ES-I3 (cell line): Measurements from ENCODE around the gene GMPR.

Source experiments
- H3K36me3 ChIP-seq: 2 replicates; pipeline ENCODE4 v1.6.1; 2013; ENCODE audit warnings: mild to moderate bottlenecking, low read length, control low read depth, moderate library complexity; ENCODE audit not compliant: insufficient read depth
- H3K4me1 ChIP-seq: 2 replicates; pipeline ENCODE4 v1.6.1; 2013; ENCODE audit warnings: mild to moderate bottlenecking, control low read depth, low read length; ENCODE audit not compliant: insufficient read depth
- H3K9ac ChIP-seq: 2 replicates; pipeline ENCODE4 v1.6.1; 2013; ENCODE audit warnings: low read depth, mild to moderate bottlenecking, low read length, moderate library complexity
- H3K9me3 ChIP-seq: 2 replicates; pipeline ENCODE4 v1.6.1; 2013; ENCODE audit warnings: mild to moderate bottlenecking, low read length, moderate library complexity; ENCODE audit not compliant: control insufficient read depth, insufficient read depth

Gene GMPR

DNA sequence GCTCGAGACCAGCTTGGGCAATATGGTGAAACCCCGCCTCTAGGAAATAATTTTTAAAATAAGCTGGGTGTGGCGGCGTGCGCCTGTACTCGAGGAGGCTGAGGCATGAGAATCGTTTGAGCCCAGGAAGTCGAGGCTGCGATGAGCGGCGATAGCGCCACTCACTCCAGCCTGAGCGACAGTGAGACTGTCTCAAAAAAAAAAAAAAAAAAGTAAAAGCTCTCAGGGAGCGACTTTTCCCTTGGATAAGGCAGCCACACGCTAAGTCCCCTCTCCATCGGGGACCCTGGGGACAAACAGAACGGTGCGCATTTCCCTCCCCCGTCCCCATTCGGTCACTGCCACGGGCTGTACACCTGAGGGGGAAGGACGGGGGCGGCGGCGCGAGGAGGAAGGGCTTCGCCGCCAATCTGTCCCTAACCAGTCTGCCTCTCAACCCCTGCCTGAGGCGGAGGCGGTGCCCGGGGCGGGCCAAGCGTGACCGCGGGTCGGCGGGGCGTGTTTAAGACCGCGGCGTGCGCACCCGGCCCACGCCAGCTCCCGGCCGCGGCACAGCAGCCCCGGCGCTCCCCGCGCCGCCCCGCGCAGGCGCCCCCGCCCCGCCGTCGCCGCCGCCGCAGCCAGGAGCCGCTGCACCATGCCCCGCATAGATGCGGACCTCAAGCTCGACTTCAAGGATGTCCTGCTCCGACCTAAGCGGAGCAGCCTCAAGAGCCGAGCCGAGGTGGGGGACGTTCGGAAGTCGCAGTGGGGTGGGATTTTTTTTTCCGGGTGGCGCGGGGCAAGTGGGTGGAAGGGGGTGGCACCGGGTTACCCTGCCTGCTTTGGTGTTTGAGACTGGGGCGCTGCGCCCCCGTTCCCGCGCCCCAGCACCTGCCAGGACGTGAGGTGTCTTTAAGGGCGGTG is at the start of gene GMPR:
Gene GMPR (plus strand): TSS at position 531 of the 906 bp plus-strand sequence. CDS start 107 bp downstream, at position 638.
- Histone ChIP-seq H3K4me1 (no peaks in the 10 kb centered on the region), H3K9me3 (no peaks in the 10 kb centered on the region), H3K36me3 (no peaks in the 10 kb centered on the region), H3K9ac (peak within 1 kb of the TSS; percentile 72)

- no peaks in the 10 kb centered on the region for H3K36me3 ChIP-seq
- no peaks in the 10 kb centered on the region for H3K4me1 ChIP-seq
- no peaks in the 10 kb centered on the region for H3K9me3 ChIP-seq
- H3K9ac ChIP-seq = no peak overlapping the region
Measured at GRCh38 chr6:16190214-16190613, 48.2 kb upstream of the GMPR start.

DNA sequence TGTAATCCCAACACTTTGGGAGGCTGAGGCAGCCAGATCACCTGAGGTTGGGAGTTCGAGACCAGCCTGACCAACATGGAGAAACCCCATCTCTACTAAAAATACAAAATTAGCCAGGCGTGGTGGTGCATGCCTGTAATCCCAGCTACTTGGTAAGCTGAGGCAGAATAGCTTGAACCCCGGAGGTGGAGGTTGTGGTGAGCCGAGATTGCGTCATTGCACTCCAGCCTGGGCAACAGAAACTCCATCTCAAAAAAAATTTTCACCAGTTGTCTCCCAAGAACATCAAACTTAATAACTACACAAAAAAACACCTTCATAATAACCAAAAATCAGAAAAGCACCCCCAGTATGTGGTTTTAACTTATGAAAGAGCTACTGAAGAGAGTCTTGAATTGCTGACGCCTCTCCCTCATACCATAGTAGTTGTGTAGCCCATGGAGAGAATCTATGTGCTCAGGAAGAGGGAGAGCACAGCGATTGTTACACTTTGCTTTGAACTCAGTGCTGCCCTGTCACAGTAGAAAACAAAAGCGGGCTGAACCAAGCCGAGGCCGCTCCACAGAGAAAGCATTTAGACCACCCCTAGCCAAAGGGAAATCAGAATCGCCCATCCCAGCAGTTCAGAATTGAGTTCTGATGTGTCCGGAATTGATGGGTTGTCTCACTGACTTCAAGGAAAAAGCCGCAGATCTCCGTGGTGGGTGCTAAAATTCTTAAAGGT is 42.0 kb upstream of the GMPR start:
- H3K9me3 ChIP-seq = no peaks in the 10 kb centered on the region
- no peaks in the 10 kb centered on the region for H3K36me3 ChIP-seq
- H3K4me1 ChIP-seq = no peaks in the 10 kb centered on the region
- no peak overlapping the region for H3K9ac ChIP-seq

DNA sequence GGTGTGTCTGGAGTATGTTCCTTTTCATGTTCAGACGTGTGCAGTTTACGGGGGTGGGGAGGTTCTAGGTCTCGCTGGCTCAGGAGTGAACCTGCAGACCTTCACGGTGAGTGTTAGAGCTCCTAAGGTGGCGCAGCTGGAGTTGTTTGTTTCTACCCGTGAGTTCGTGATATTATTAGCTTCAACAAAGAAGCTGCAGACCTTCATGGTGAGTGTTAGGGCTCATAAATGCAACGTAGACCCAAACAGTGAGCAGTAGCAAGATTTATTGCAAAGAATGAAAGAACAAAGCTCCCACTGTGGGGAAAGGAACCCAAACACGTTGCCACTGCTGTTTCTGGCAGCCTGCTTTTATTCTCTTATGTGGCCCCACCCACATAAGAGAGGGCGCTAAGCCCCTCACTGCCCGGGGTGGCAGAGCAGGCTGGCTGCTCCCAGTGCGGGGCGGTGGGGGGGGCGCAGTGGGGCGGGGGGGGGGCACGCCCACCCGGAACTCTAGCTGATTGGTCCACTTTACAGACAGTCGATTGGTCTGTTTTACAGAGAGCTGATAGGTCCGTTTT is 41.3 kb upstream of the GMPR start:
- H3K9ac ChIP-seq = no peak overlapping the region
- H3K4me1 ChIP-seq = no peaks in the 10 kb centered on the region
- H3K36me3 ChIP-seq = no peaks in the 10 kb centered on the region
- H3K9me3 ChIP-seq = no peaks in the 10 kb centered on the region

DNA sequence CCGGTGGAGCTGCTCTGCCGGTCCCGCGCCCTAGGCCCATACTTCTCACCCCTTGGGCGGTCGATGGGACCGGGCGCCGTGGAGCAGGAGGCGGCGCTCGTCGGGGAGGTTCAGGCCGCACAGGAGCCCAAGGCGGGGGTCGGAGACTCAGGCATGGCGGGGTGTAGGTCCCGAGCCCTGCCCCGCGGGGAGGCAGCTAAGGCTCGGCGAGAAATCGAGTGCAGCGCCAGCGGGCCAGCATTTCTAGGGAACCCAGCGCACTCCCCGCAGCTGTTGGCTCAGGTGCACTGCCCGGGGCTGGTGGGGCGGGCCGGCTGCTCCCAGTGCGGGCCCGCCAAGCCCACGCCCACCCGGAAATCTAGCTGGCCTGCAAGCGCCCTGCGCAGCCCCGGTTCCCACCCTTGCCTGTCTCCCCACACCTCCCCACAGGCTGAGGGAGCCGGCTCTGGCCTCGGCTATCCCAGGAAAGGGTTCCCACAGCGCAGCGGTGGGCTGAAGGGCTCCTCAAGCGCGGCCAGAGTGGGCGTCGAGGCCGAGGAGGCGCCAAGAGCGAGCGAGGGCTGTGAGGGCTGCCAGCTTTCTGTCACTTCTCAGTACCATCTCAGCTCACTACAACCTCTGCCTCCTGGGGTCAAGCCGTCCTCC is 40.2 kb upstream of the GMPR start:
- no peak overlapping the region for H3K9ac ChIP-seq

DNA sequence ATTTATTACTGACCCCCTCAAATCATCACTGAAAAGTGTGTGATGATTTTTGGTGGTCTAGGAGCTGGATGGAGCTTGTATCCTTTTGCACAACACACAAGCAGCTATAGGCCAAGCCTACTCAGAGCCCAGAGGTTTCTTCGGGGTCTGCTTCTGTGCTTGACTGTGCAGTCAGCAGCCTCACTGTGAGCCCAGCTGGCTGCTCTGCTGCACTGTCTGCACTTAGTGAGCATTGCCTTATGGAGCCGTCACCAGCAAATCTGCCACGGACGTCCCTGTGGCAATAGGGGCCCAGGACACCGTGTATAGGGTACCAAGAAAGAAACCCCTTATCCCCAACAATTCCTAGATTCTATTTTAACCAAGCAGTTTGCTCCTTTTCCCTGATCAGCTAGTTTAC is 38.6 kb upstream of the GMPR start:
- no peaks in the 10 kb centered on the region for H3K9me3 ChIP-seq
- H3K4me1 ChIP-seq = no peaks in the 10 kb centered on the region
- H3K36me3 ChIP-seq = no peaks in the 10 kb centered on the region
- H3K9ac ChIP-seq = no peak overlapping the region

More for the DNA sequence above, 40.2 kb upstream of the GMPR start:
- Histone ChIP-seq H3K36me3 (no peaks in the 10 kb centered on the region), H3K9me3 (no peaks in the 10 kb centered on the region), H3K4me1 (no peaks in the 10 kb centered on the region)

DNA sequence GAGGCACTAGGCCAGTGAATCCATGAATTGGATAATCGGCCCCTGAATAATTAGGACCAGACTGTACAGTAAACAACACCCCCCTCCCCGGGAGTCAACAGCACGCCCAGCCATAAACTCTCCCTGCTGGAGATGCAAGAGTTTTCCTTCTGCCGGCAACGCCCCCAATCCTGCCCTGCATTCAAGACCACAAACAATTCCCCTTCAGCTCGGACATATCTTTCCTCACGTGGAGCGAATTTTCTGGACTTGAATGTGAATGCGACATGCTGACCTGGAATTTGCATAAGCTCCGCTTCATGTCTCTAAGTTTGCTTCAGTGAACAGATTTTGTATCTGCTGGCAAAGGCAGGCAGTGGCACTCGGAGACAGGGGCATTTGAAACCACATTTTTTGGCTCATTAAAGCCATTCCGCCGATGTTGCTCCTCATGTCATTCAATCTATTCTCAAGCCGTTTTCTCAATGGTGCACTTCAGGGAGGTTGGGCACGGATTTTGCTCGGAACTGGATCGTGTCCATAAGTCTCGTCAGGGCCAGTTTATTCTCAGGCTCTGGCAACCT is 38.0 kb upstream of the GMPR start:
- Histone ChIP-seq H3K9me3 (no peaks in the 10 kb centered on the region), H3K4me1 (no peaks in the 10 kb centered on the region), H3K36me3 (no peaks in the 10 kb centered on the region), H3K9ac (no peak overlapping the region)

DNA sequence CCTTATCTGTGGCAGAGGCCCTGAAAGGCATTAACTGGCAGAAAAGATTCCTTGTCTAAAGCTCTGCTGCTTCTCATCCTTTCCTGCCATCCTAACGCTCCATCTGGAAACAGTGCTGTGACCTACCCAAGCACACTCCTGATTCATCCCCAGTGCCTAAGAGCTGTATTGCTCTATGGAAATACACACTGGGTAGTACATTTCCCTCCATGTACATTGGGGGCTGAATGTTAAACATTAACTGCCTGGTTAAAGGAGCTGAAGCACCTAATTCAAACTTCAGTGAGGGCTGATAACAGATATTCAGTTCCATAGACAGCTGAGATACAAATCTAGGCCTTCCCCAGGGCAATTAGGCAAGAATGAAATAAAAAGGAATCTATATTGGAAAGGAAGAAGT is 36.7 kb upstream of the GMPR start:
- Histone ChIP-seq H3K9ac (no peak overlapping the region), H3K4me1 (no peaks in the 10 kb centered on the region), H3K36me3 (no peaks in the 10 kb centered on the region), H3K9me3 (no peaks in the 10 kb centered on the region)

DNA sequence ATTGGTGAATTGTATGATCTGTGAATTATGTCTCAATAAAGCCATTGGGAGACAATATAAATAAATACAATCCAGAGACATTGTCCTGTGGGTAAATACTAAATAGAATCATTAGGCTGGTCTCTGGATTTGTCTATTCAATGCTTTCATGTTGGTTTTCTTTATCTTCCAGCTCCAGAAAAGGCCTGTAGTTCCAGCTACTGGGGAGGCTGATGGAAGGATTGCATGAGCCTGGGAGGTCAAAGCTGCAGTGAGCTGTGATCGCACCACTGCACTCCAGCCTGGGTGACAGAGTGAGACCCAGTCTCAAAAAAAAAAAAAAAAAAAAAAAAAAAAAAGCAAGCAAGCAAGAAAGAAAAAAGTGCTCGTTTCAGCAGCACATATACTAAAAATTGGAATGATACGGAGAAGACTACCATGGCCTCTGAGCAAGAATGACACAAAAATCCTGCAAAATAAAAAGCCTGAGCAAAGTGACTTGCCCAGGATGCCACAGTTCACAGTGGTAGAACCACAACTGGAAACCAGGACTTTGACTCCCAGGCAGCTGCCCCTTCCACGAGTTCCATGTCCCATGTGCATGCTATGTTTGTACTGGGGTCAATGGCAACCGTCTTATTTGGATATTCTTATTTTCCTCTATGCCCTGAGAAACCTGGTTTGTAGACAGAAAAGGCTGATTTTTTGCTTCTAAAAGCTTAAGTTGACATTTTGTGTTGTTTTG is 33.6 kb upstream of the GMPR start:
- Histone ChIP-seq H3K9ac (no peak overlapping the region), H3K36me3 (no peaks in the 10 kb centered on the region), H3K4me1 (no peaks in the 10 kb centered on the region), H3K9me3 (no peaks in the 10 kb centered on the region)

DNA sequence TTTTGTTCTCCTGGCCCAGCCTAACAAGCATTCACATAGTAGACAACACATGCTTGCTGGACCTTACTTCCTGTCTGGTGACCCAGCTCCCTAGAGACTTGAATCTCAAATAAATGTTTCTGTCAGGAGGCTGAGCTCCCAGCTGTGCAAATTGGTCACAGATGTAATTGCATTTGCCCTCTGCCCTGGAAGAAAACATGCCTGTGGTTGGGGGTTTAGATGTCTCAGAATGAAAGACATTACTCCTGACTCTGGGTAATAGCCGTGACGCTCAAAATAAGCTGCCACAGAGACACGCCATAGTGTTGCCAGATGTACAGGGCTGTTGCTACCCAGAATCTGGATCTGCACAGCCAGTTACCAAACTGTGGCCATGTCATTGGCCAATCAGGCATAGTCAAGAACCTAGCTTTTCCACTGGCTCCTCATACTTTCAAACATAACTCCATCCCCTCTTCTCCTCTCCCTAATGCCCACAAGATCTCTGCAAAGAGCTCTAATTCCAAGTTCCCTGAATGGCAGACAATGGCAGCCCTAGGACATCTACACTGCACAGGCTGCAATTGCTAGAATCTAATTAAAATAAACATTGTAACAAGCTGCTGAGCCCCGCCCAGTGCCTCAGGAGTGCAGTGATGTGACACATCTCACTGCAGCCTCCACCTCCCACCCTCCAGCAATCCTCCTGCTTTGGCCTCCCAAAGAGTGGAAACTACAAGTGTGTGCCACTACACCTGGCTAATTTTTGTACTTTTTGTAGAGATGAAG is 32.8 kb upstream of the GMPR start:
- no peaks in the 10 kb centered on the region for H3K4me1 ChIP-seq
- no peaks in the 10 kb centered on the region for H3K9me3 ChIP-seq
- no peak overlapping the region for H3K9ac ChIP-seq
- no peaks in the 10 kb centered on the region for H3K36me3 ChIP-seq

DNA sequence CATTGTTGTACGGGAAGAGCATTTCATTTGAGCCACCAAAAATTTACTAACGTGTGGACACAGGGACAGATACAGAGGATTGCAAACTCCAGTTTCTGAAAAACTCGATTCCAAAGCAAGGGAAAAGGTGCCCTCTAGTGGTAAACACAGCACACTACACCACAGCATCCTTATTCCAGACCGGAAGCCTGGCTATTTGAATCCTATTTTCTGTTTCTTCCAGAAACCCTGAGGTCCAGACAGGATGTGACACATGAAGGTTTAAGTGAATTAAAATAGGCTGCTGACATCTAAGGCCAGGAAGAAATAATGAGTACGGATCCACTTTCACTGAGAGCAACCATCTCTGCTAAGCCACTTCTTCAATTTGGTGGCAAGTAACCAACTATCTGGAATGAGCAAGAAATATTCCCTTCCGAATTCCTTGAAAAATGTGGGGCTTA is 31.8 kb upstream of the GMPR start:
- Histone ChIP-seq H3K4me1 (no peaks in the 10 kb centered on the region), H3K9ac (no peak overlapping the region), H3K9me3 (no peaks in the 10 kb centered on the region), H3K36me3 (no peaks in the 10 kb centered on the region)

DNA sequence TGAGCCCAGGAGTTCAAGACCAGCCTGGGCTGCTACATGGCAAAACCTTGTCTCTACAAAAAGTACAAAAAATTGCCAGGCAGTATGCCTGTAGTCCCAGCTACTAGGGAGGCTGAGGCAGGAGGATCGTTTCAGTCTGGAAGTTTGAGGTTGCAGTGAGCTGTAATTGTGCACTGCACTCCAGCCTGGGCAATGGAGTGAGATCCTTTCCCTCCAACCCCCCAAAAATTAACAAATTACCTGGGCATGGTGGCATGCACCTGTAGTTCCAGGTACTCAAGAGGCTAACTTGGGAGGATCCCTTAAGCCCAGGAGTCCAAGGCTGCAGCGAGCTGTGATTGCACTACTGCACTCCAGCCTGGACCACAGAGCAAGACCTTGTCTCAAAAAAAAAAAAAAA is 29.4 kb upstream of the GMPR start:
- H3K4me1 ChIP-seq = no peaks in the 10 kb centered on the region
- H3K9me3 ChIP-seq = no peaks in the 10 kb centered on the region
- H3K36me3 ChIP-seq = no peaks in the 10 kb centered on the region
- no peak overlapping the region for H3K9ac ChIP-seq

DNA sequence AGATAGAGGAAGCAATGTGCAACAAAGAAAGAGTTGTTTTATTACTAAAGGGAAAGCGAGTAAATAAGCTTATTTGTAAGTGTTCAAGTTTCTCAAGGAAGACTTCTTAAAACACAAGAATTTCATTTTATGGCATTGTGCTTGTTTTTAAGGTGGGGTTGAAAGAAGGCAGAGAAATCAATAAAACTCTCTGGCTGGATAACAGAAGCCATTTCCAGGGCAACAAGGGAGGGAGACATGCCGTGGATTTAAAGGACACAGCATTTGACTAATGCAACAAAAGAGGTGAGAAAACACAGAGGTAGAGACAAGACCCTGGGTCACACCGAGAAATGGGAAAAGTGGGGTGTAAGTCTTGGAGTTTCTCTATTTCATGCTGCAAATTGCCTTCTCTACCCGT is 28.8 kb upstream of the GMPR start:
- no peaks in the 10 kb centered on the region for H3K36me3 ChIP-seq
- no peak overlapping the region for H3K9ac ChIP-seq
- H3K4me1 ChIP-seq = no peaks in the 10 kb centered on the region
- no peaks in the 10 kb centered on the region for H3K9me3 ChIP-seq
